Stimulated activated effector memory CD8-positive, alpha-beta T cell treated with anti-CD3 and anti-CD28 coated beads, Interleukin-12 subunit alpha, Interleukin-12 subunit beta, amount 100 ng/mL, for 72 hours (primary cell): ENCODE data around the gene AP3M1.
"Not testable (repeated sequence)": the region's sequence is repeated elsewhere in the genome, so short reads cannot be mapped to it uniquely, and the experiment has no call there.

Source experiments
- ATAC-seq: fragments of 150-1000 bp; cut with Tn5 transposase; 2 replicates; pipeline ENCODE4 v1.10.0; 2021
- DNase-seq, 2 donors: peaks; one replicate each; pipeline ENCODE4 v3.0.0; 2021 to 2022; ENCODE audit warnings: low spot score in 2 of 2
- H3K27ac Mint-ChIP-seq: one replicate; pipeline ENCODE4 v1.8.0; 2022; ENCODE audit warnings: mild to moderate bottlenecking, mixed read lengths
- H3K36me3 Mint-ChIP-seq: one replicate; pipeline ENCODE4 v1.8.0; 2022; ENCODE audit warnings: mild to moderate bottlenecking, mixed read lengths
- H3K4me1 Mint-ChIP-seq: one replicate; pipeline ENCODE4 v1.8.0; 2022; ENCODE audit warnings: mixed read lengths
- H3K4me3 Mint-ChIP-seq: one replicate; pipeline ENCODE4 v1.8.0; 2022; ENCODE audit warnings: mild to moderate bottlenecking, mixed read lengths
- H3K9me3 Mint-ChIP-seq: one replicate; pipeline ENCODE4 v1.8.0; 2022; ENCODE audit warnings: mixed read lengths

AP3M1 gene

GRCh38 chr10:74175510-74176379 is 25.1 kb upstream of the AP3M1 start:
- peaks cover 23% of the 10 kb centered on the region for H3K4me1 Mint-ChIP-seq

GRCh38 chr10:74174521-74174920 is 23.9 kb upstream of the AP3M1 start:
- Mint-ChIP-seq H3K36me3 (peaks cover 11% of the 10 kb centered on the region), H3K4me3 (no peak overlapping the region), H3K9me3 (no peaks in the 10 kb centered on the region), H3K4me1 (peaks cover 23% of the 10 kb centered on the region), H3K27ac (no peak overlapping the region)
- no peak for DNase-seq
- ATAC-seq = no peak

More at GRCh38 chr10:74175510-74176379, 25.1 kb upstream of the AP3M1 start:
- peak overlapping the region; percentile 97 for H3K27ac Mint-ChIP-seq
- H3K4me3 Mint-ChIP-seq = peak overlapping the region; percentile 87
- ATAC-seq (no peak), DNase-seq (no peak)
- H3K9me3 Mint-ChIP-seq = no peaks in the 10 kb centered on the region
- peaks cover 11% of the 10 kb centered on the region for H3K36me3 Mint-ChIP-seq

GRCh38 chr10:74171625-74172024 is 21.0 kb upstream of the AP3M1 start:
- DNase-seq (no peak), ATAC-seq (no peak)
- H3K27ac Mint-ChIP-seq = no peak overlapping the region
- H3K4me3 Mint-ChIP-seq = no peak overlapping the region
- peaks cover 7% of the 10 kb centered on the region for H3K36me3 Mint-ChIP-seq
- peaks cover 7% of the 10 kb centered on the region for H3K4me1 Mint-ChIP-seq
- no peaks in the 10 kb centered on the region for H3K9me3 Mint-ChIP-seq

GRCh38 chr10:74167443-74167842 is 16.8 kb upstream of the AP3M1 start:
- Mint-ChIP-seq H3K27ac (no peak overlapping the region), H3K9me3 (no peaks in the 10 kb centered on the region), H3K36me3 (no peaks in the 10 kb centered on the region), H3K4me1 (peaks cover 7% of the 10 kb centered on the region), H3K4me3 (no peak overlapping the region)
- DNase-seq (no peak), ATAC-seq (no peak)

GRCh38 chr10:74165530-74165901 is 14.9 kb upstream of the AP3M1 start:
- H3K4me1 Mint-ChIP-seq = peaks cover 7% of the 10 kb centered on the region
- no peak overlapping the region for H3K4me3 Mint-ChIP-seq
- H3K9me3 Mint-ChIP-seq = no peaks in the 10 kb centered on the region
- no peak for DNase-seq
- no peak overlapping the region for H3K27ac Mint-ChIP-seq
- no peaks in the 10 kb centered on the region for H3K36me3 Mint-ChIP-seq
- no peak for ATAC-seq

GRCh38 chr10:74164716-74165529 is 14.3 kb upstream of the AP3M1 start:
- H3K27ac Mint-ChIP-seq = no peak overlapping the region
- no peak for ATAC-seq
- H3K4me1 Mint-ChIP-seq = peaks cover 7% of the 10 kb centered on the region

GRCh38 chr10:74163319-74164068 is 12.9 kb upstream of the AP3M1 start:
- no peak overlapping the region for H3K4me3 Mint-ChIP-seq
- peak overlapping the region; percentile 40 for H3K27ac Mint-ChIP-seq
- ATAC-seq (no peak), DNase-seq (no peak)
- H3K9me3 Mint-ChIP-seq = no peaks in the 10 kb centered on the region
- H3K4me1 Mint-ChIP-seq = peaks cover 7% of the 10 kb centered on the region
- H3K36me3 Mint-ChIP-seq = no peaks in the 10 kb centered on the region

More at GRCh38 chr10:74164716-74165529, 14.3 kb upstream of the AP3M1 start:
- Mint-ChIP-seq H3K4me3 (no peak overlapping the region), H3K36me3 (no peaks in the 10 kb centered on the region), H3K9me3 (no peaks in the 10 kb centered on the region)
- DNase-seq = no peak

GRCh38 chr10:74160013-74160412 is 9.4 kb upstream of the AP3M1 start:
- Mint-ChIP-seq H3K36me3 (no peaks in the 10 kb centered on the region), H3K4me3 (no peak overlapping the region), H3K4me1 (peaks cover 11% of the 10 kb centered on the region), H3K27ac (no peak overlapping the region), H3K9me3 (no peaks in the 10 kb centered on the region)
- ATAC-seq = no peak
- no peak for DNase-seq

GRCh38 chr10:74156919-74157289 is 6.3 kb upstream of the AP3M1 start:
- peaks cover 23% of the 10 kb centered on the region for H3K4me1 Mint-ChIP-seq
- H3K9me3 Mint-ChIP-seq = no peaks in the 10 kb centered on the region
- no peak for ATAC-seq
- no peak overlapping the region for H3K27ac Mint-ChIP-seq
- H3K36me3 Mint-ChIP-seq = no peaks in the 10 kb centered on the region
- no peak for DNase-seq
- no peak overlapping the region for H3K4me3 Mint-ChIP-seq

GRCh38 chr10:74153676-74154075 is 3.0 kb upstream of the AP3M1 start:
- ATAC-seq = no peak
- Mint-ChIP-seq H3K4me1 (peaks cover 23% of the 10 kb centered on the region), H3K4me3 (no peak overlapping the region), H3K27ac (no peak overlapping the region), H3K36me3 (no peaks in the 10 kb centered on the region), H3K9me3 (no peaks in the 10 kb centered on the region)
- DNase-seq = no peak

- no peak overlapping the region for H3K4me3 Mint-ChIP-seq
- no peak for ATAC-seq
- H3K4me1 Mint-ChIP-seq = peaks cover 24% of the 10 kb centered on the region
- no peaks in the 10 kb centered on the region for H3K9me3 Mint-ChIP-seq
- H3K36me3 Mint-ChIP-seq = no peaks in the 10 kb centered on the region
- no peak overlapping the region for H3K27ac Mint-ChIP-seq
- DNase-seq = peak in 1 of 2 donors; percentile 43
These were observed 2.5 kb upstream of the AP3M1 start for GRCh38 chr10:74153123-74153522.

- Mint-ChIP-seq H3K9me3 (no peaks in the 10 kb centered on the region), H3K36me3 (peaks cover 7% of the 10 kb centered on the region), H3K4me1 (peaks cover 29% of the 10 kb centered on the region), H3K4me3 (no peak overlapping the region), H3K27ac (no peak overlapping the region)
- DNase-seq (no peak), ATAC-seq (no peak)
These were observed 1.5 kb upstream of the AP3M1 start for GRCh38 chr10:74151879-74152722.

- Mint-ChIP-seq H3K4me1 (peaks cover 31% of the 10 kb centered on the region), H3K9me3 (no peaks in the 10 kb centered on the region), H3K36me3 (peaks cover 16% of the 10 kb centered on the region), H3K27ac (no peak within 1 kb of the TSS), H3K4me3 (no peak within 1 kb of the TSS)
- DNase-seq (peak; percentile 93 to 100), ATAC-seq (peak; percentile 96)
These were observed 606 bp upstream of the AP3M1 start, which contains the start of gene ADK for GRCh38 chr10:74150990-74151878. ADK (plus strand) TSS chr10:74151221; CDS start chr10:74151279, 58 bp downstream.

GRCh38 chr10:74146980-74147379 is 3.6 kb downstream of the AP3M1 start:
- peaks cover 20% of the 10 kb centered on the region for H3K4me1 Mint-ChIP-seq
- not testable (repeated sequence) for H3K9me3 Mint-ChIP-seq, H3K4me3 Mint-ChIP-seq, ATAC-seq, H3K27ac Mint-ChIP-seq, DNase-seq
- peaks cover 33% of the 10 kb centered on the region for H3K36me3 Mint-ChIP-seq
